Fibroblast of skin of back (primary cell): ENCODE results near the gene DUSP5.
"Not testable (repeated sequence)": the region's sequence is repeated elsewhere in the genome, so short reads cannot be mapped to it uniquely, and the experiment has no call there.

Experiments
- DNase-seq: peaks from one replicate; pipeline ENCODE4 v3.0.0-alpha.2; 2013

DUSP5 gene

DNA sequence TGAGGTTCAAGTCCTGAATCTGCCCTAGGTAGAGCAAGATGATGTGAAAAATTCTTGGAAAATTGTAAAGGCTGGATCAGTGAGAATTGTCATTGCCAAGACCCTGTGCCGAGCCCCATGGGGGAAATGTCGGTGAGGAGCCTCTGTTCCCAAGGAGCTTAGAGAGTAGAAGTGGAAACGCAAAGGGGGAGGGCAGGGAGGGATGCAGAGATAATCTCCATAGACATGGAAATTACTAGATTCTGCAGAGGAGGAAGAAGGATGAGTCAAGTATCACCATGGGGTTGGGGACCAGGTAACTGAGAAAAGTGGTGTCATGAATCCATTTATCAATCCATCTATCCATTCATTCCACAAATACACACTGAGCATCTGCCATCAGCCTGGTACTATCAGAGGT, 26.0 kb downstream of the DUSP5 start:
- no peak for DNase-seq

DNA sequence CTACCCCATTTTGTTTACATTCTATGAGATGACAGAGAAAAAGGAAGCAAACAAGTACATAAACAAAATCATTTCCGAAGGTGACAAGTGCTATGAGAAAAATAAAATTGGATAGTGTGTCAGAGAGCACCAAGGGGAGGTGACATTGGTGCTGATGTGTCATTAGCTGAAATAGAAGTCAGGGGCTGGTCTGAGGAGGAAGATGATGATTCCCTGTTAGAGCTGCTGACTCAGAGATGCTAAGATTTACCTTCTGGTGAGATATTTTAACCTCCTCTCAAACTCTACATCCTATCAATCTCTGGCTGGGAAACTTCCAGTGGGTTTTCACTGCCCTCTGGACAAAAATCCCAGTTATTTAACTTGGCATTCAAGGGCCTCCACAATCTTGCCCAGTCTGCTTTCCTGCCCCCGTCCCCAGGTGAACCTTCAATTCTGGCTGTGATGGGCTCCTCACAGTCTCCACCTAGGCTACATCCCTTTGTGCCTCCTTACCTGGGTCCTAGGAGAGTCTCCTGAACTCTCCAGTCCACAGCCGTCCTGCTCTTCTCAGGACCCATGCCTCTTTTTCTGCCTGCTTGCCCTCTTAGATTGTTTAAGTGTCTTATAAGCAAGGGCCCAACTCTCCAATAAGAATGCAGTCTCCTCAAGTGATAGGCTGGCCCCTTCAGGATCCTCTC, 26.6 kb downstream of the DUSP5 start:
- DNase-seq: no peak

DNA sequence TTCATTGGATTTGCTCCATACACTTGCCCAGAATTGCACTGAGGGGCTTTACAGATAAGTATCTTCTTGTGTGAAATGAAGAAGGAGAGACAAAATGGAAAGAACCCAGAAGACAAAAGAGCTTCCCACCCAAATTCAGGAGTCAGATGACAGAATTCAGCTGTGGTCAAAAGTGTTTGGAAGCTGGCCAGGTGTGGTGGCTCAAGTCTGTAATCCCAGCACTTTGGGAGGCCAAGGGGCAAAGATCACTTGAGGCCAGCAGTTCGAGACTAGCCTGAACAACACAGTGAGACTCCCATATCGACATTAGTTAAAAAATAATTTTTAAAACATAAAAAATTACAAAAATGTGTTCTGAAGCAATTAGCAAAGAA, 27.1 kb downstream of the DUSP5 start:
- no peak for DNase-seq

DNA sequence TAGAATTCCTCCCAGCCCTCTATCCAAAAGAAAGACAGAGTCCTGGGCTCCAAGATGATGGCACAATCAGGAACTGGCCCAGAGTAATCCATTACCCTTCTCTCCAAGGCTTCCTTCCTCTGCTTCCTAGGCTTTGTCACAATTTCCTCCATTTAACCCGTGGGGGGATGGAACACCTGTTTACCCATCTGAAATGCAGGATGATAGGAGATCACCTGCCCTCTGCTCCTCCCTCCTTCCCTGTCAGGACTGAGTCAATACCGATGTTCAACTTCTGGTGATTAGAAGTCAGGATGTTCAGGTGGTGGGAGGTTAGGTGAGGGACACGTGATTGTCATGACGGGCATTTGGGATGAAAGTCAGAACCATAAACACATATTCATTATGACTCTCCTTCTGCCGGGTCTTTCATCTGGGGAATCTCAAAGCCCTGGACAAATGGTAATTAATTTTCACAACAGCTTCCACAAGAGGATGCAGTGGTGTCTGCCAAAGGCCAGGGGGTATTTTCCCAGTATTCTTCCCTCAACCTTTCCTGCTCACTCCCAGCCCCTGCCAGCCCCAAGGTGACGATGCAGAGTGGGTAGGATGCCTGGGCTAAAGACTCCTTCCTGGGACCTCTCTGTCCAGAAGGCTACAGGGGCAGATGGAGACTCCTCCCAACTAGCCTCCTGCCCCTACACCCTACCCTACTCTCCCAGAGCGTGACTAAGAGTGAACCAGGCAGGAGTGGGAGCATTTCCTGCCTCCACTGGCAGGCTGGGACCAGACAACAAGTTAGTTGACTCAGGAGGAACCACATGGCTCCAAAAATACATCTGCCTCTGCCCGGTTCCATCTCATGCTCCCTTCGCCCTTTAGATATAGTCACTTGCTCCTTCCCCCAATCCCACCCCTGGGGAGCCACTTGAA, 27.9 kb downstream of the DUSP5 start:
- peak; percentile 73 for DNase-seq

DNA sequence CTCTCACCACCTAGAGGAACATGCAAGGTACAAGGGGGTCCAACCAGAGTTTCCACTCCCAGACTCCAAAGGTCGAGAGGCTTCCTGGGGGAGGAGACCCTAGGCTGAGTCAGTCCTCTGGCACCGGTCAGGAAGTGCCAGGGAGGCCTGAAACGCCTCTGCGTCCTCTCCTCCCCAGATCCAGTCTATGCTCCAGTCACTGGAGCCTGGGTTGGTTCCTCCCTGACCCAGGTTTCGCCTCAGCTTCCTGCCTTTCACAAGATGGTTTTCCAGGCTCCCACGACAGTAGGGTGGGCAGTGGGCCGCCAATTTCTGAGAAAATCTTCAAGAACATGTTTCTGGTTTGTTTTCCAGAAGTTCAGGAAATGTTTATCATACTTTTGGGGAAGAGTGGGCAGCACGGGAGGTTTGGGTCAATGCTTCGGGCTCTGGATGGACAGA, 30.0 kb downstream of the DUSP5 start:
- peak; percentile 62 for DNase-seq

DNA sequence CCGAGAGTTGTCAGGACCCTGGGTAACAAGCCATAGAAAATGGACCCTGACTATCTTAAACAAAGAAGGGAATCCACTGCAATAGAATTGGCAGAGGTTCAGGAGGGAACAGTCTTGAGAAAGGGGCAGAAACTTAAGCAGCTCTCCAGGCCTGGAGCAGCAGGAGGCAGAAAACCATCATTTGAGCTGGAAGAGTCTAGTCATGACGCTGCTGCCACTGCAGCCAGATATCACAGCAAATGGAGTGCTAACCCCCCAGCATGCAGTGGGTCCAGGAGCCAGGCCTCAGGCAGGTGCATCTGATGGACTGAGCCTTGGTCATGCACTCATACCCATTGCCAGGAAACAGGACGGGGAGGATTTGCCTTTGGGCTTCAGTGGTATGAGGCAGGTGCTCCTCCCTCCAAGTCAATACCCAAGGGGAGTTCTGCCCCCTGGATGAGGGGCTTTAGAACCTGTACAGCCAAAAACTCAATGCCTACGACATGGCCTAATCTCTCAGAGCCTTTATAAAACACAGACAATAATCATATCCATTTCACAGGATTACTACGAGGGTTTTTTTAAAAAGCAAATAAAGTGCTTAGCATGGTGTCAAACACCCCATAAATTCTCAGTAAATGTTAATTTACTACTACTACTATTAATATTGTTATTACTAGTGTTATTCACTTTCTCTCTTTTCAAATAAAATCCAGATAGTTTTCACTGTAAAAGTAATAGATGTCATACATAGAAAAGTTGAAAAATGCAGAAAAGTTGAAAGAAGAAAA, 30.7 kb downstream of the DUSP5 start:
- DNase-seq: peak; percentile 44

DNA sequence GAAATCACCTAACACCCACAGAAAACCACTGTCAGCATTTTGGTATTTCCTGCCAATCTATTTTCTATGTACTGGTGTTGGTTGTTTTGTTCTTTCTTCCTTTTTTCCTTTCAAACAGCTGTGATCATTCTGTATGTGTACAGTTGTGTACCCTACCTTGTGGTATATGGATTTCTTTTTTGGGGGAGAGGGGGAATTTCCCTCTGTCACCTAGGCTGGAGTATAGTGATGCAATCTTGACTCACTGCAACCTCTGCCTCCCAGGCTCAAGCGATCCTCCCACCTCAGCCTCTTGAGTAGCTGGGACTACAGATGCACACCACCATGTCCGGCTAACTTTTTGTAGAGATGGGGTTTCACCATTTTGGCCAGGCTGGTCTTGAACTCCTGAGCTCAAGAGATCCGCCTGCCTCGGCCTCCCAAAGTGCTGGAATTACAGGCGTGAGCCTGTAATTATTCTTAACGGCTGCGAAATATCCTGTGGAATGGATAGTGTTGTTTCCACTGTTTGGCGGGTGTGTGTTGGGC, 31.4 kb downstream of the DUSP5 start:
- not testable (repeated sequence) for DNase-seq

DNA sequence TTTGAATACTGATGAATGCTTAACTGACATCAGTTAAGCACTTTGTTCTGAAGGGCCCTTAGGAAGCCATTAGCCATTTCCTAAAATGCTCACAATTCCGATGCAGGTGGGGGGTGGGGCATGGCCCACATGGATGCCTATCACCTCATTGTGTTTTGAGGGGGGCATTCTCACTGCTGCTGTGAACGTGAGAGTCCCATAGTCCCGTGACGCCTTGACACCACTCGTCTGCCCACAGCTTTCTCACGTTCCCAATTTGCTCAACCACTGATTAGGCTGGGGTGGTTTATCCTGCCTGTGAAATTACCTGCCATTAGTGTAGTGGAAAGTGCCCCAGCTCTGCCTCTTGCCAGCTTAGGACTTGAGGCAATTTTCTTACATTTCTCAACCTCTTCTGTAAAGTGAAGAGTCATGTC, 31.9 kb downstream of the DUSP5 start:
- DNase-seq: no peak

DNA sequence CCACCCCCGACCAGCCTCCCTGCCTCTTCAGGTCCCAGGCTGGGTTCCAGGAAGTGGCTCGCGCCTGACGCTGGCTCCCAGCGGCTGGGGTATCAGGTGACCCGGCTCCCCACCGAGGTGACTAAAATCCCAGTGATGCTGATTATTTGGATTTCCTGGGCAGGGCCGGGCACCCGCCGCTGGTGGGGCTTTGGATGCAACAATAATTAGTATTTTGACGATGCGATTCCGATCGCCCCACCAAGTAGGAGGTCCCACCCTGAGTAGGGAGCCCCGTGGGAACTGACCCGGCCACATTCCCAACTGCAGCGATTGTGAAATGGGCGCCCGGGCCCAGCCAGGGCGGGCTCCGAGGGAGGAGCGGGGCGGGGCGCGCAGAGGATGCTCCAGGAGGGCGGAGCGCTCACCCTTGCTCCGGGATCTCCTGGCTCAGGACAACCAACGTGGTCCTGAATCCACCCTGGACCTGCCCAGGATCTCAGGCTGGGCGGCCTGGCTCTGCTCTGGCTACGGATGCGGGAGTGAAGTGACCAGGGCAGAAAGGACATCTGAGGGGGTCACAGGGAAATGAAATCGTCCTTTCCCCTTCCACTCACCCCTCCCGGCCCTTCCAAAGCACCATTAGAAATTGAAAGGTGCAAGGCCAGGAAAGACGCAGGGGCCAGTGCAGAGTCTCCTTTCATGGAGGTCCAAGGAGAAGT, 32.6 kb downstream of the DUSP5 start:
- DNase-seq: peak; percentile 76

DNA sequence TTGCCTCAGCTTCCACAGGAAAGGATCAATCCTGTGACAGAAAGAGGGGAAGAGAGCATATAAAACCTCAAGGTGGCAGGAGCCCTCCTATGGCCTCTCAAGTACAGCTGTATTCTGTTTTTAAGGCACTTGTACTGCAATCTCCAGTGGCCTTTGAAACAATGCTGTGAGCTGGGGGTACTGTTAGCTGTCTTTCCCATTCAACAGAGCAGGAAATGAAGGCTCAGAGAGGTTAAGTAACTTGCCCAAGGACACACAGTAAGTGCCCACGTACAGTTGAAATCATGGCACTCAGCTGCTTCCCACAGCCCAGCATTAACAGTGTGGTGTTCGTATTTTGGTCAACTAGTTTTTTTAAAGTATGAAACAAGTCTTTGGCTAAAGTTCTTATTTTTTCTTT, 34.0 kb downstream of the DUSP5 start:
- no peak for DNase-seq

DNA sequence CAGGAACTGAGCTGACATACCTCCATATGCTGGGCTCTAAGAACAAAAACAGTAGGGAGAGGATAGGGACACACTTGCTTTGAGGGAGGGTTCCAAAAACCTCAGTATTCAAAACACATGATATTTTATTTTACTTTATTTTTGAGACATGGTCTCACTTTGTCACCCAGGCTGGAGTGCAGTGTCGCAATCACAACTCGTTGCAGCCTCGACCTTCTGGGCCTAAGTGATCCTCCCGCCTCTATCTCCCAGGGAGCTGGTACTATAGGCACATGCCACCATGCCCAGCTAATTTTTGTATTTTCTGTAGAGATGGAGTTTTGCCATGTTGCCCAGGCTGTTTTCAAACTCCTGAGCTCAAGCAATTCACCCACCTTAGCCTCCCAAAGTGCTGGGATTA, 34.9 kb downstream of the DUSP5 start:
- DNase-seq: not testable (repeated sequence)

DNA sequence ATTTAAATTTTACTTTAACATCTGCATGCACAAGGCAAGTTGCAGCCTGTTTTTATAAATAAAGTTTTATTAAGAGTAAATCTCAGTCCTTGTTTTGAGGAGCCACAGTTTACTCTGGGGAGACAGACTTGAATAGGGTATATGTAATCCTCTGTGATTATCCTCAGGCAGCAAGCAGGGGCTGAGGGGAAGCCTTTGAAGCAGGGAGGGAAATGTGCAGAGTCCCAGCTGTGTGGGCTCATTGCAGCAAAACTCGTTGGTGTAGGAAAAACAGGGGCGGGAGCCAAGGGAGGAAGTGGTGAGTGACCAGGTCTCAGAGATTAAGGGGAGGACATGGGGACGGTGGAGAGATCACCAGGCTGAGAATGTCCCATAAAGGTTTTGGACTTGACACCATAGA, 35.4 kb downstream of the DUSP5 start:
- DNase-seq: no peak

DNA sequence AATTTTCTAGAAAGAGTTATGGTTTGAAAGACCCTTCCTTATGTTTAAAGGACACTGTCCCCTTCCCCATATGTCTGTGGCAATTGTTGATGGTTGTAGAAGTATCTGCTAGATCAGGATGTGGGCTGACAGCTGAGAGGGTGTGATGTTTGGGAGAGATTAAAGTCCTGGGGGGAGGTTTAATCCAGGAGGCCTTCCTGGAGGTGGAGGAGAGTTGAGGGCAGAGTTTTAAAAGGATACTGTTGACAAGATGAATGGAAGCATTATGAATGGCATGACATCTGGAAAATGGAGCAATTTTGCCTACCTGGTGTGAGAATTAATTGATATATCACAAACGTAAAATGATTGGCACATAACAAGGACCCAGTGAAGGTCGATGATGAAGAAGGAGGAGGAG, 36.9 kb downstream of the DUSP5 start:
- no peak for DNase-seq

DNA sequence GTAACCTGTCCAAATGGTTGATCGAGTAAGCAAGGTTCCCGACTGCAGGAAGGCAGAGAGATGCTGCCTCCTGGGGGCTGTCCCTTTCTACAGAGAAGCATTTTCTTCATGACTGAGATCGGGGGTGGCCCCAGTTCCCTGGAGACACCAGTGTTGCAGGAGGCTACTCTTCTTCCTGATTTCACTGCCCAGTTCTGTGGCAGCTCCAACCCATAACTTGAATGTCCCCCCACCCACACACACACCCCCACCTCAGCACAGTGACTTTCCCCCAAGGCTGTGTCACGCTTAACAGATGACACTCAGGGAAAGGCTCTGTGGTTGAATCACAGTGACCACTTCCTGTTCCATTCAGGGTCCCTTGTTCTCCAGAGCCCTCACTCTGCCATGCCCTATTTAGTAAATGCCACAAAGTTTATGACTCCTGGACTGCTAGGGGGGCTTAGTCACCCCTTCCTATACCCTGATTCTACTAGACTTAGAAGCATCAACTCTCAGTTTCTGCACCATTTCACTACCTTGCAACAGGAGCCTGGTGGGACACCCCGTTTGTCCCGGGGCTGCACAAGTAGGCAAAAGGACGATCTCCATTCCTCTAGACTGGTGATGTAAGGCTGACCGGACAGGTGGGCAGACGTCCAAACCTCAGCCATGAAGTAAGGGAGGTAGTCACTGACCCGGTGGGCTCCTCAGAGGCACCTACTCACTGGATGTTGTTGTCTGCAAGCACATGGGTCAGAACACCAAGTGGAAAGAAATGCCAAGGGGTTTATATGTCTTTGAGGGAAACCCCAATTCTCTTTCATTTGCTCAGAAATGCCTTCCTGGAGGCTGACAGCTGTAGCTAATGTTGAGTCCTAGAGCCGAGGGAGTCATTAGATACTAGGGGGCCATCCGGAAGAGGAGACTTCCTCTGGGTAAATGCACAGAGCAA, 38.5 kb downstream of the DUSP5 start:
- peak; percentile 87 for DNase-seq

DNA sequence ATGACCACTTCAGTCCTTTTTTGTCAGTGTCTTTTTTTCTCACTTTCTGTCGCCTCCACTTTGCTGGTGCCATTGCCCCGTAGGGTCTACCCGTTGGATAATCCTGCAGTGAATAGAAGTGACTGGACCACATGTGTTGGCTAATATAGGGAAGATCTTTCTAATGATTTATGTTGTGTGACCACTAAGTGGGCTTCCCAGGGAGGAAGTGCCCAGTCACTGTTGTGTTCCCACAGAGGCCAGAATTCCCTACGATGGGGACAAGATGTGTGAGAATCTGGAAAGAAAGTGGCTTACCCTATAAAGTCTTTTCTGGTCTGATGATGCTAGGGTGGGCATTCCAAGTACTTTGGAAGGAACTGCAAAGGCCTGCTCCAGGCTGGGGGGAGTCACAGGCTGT, 41.4 kb downstream of the DUSP5 start:
- DNase-seq: no peak

DNA sequence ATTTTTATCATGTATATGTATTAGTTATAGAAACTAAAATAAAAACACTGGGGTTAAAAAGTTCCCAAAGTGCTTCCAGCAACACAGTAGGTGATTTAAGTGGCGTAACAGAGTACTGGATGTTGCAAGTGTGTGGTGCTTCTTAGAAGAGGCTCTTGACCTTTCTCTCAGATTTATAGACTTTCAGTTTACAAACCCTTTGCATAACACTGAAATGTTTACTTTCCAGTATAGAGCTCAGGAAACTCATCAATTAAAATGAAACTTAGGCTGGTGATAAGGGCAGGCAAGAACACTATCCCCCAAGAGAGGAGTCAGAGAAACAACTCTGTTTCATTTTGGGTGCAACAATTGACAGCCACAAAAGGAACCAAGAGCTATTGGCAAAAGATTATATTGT, 42.3 kb downstream of the DUSP5 start:
- no peak for DNase-seq

DNA sequence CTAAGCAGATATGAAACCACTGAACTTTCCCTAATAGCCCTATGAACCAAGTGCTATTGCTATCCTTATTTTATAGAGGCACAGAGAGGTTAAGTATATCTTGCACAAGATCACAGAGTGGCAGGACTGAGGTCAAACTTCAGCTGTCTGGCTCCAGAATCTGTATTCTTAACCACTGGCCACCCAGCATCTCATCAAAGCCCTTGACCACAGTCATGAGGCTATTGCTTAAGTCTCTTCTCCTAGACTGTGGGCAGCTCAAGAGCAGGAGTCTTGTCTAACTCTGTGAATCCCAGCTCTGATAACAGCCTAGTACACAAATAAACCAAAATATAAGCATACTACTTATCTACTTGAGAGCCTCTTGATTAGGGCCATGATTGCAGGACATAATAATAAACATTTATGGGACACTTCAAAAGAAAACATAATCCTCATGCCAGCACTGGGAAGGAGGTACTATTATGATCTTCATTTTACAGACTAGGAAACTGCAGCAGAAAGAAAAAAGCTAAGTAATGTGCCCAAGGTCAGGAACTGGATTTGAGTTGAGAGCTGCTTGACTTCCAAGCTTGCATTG, 47.3 kb downstream of the DUSP5 start:
- no peak for DNase-seq

DNA sequence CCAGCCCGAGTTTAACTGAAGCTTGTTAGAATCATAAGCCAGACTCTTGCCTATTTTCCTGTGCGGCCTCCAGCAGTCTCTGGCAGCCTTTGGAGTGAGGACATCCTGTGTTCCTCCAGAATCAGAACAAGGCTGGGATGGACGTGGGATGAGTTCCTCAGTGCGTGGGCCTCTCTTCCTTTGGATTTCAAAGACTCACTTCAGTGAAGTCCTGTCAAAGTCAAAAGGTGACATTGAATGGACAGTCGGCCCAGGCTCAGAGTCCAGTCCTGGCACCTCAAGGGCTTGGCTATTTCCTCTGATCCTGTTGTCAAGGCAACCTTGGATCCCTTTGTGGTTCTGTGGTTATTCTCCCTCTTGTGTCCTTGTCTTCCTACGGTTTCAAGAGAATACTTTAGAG, 48.4 kb downstream of the DUSP5 start:
- DNase-seq: no peak

DNA sequence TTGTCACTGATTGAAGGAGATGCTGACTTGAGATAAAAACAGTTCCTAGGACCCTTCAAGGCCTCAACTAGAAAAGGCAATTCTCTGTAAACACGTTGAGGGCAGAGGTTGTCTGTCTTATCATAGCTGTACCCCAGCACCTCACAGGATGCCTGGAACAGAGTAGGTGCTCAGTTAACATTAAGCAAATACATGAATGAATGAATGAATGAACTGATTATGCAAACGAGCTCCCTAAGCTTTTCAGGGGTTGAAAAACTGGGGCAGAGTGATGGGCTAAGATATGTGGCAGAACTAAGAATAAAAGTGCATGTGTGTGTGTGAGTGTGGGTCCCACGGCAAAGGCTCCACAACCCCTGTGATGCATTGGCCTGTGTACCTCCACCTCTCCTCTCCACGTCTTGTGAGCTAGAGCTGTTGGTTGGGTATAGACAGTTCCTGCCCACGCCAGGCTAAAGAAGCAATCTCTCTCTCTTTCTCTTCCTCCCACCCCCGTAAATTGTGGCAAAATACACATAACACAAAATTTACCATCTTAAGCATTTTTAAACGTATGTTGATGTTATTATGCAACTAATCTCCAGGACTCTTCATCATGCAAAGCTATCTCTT, 48.9 kb downstream of the DUSP5 start:
- no peak for DNase-seq

DNA sequence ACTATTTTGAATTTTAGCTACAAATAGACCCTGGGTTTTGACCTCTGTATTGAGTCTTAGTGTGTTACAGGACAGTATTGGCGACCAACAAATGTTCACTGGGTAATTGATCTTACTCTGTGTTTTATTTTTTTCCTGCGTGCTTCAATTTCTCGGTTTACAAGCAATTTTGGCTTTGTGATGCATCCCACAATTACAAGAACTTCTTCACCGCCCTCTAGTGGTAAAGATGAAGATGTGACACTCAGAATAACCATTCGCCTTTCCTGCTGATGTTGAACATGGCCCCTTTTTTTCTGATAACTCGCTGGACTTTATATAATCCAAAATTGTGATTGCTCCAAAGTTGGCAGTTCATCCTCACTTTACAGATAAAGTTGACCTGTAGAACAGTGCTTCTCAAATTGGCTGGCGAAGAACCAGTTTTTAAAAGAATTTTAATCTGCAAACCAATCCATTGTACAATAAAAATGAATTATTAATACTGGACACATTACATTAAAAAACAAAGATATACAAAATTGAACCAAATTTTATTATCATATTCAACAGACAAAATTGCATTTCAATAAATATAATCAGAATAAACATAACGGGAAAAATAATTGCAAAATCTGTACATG, 49.5 kb downstream of the DUSP5 start:
- DNase-seq: peak; percentile 65
